Tibial artery (tissue), 4 donors: ENCODE data around the gene FAM241A.

Experiments
- DNase-seq, 2 donors: peaks; one replicate each; pipeline ENCODE4 v3.0.0-alpha.2; 2019
- H3K27ac ChIP-seq, 2 donors: fragments of 200-600 bp; sonication (generic) in 1 of 2; 1 replicate in 1 of 2; 2 replicates in 1 of 2; pipeline ENCODE4 v1.5.1; 2018 to 2019; ENCODE audit warnings: mild to moderate bottlenecking in 1 of 2
- H3K27me3 ChIP-seq, 2 donors: fragments of 200-600 bp; sonication (generic) in 1 of 2; one replicate each; pipeline versions ENCODE4 v1.5.1 to v1.6.0; 2016 to 2019
- H3K36me3 ChIP-seq, 3 donors: fragments of 200-600 bp; sonication (generic) in 2 of 3; one replicate each; pipeline ENCODE4 v1.5.1; 2016 to 2019; ENCODE audit warnings: mild to moderate bottlenecking in 2 of 3
- H3K4me1 ChIP-seq, 4 donors: fragments of 200-600 bp; sonication (generic) in 2 of 4; 1 replicate in 3 of 4; 2 replicates in 1 of 4; pipeline ENCODE4 v1.5.1; 2016 to 2019
- H3K4me3 ChIP-seq, 2 donors: fragments of 200-600 bp; sonication (generic) in 1 of 2; 1 replicate in 1 of 2; 2 replicates in 1 of 2; pipeline ENCODE4 v1.5.1; 2018 to 2019; ENCODE audit warnings: mild to moderate bottlenecking in 2 of 2
- H3K9me3 ChIP-seq, 3 donors: fragments of 200-600 bp; sonication (generic) in 1 of 3; one replicate each; pipeline ENCODE4 v1.5.1; 2016 to 2019
- CTCF ChIP-seq, 2 experiments: fragments of 200-600 bp in 1 of 2; fragments of 450-650 bp in 1 of 2; IDR thresholded peaks; one replicate each; pipeline ENCODE4 v1.5.1; 2017 to 2019; ENCODE audit warnings: antibody characterized with exemption in 2 of 2, mild to moderate bottlenecking in 1 of 2, moderate library complexity in 1 of 2
- intact Hi-C: fragments of 100-400 bp; cut with DNase I; formaldehyde crosslinking; loops from one replicate; pipeline ENCODE4 v1.15.0; 2023; ENCODE audit warnings: low total_unique reads

FAM241A gene

GRCh38 chr4:112145326-112145789, at the start of gene FAM241A:
TSS of gene FAM241A (plus strand) at chr4:112145454. CDS start at chr4:112145581, 127 bp downstream.
- intact Hi-C loops, result loop anchor here (2.0 kb wide), 1 partner anchor 85 kb away; the partner anchor contains the start of gene AP1AR
- peak within 1 kb of the TSS; percentile 76 to 90 for H3K27ac ChIP-seq

GRCh38 chr4:112098841-112099530, 46.3 kb upstream of the FAM241A start:
- no peak overlapping the region for H3K27ac ChIP-seq
- DNase-seq, result no peak
- H3K36me3 ChIP-seq, result no peaks in the 10 kb centered on the region
- intact Hi-C loops, result loop anchor here (2.0 to 10.0 kb wide), 2 partner anchors 138 to 506 kb away; no protein-coding TSS in a partner anchor
- no peak for TF ChIP-seq CTCF (IDR thresholded peaks at IDR 0.05)
- no peaks in the 10 kb centered on the region for H3K27me3 ChIP-seq
- H3K9me3 ChIP-seq, result no peaks in the 10 kb centered on the region
- H3K4me3 ChIP-seq, result no peak overlapping the region
- no peaks in the 10 kb centered on the region for H3K4me1 ChIP-seq

More at GRCh38 chr4:112145326-112145789, at the start of gene FAM241A:
- TF ChIP-seq CTCF (IDR thresholded peaks at IDR 0.05), result no peak
- H3K4me3 ChIP-seq, result peak within 1 kb of the TSS; percentile 76 to 87
- H3K36me3 ChIP-seq, result no peaks in the 10 kb centered on the region
- no peaks in the 10 kb centered on the region for H3K9me3 ChIP-seq
- peaks cover 0 to 24% (median 5%) of the 10 kb centered on the region in 4 donors for H3K4me1 ChIP-seq
- peak; percentile 88 to 92 for DNase-seq
- no peaks in the 10 kb centered on the region for H3K27me3 ChIP-seq

- Histone ChIP-seq H3K4me3 (no peak overlapping the region), H3K9me3 (no peaks in the 10 kb centered on the region), H3K27ac (no peak overlapping the region), H3K36me3 (no peaks in the 10 kb centered on the region), H3K4me1 (no peaks in the 10 kb centered on the region), H3K27me3 (no peaks in the 10 kb centered on the region)
- intact Hi-C loops, result loop anchor here (2.0 to 10.0 kb wide), 2 partner anchors 137 to 505 kb away; no protein-coding TSS in a partner anchor
- TF ChIP-seq CTCF (IDR thresholded peaks at IDR 0.05), result peak; percentile 57 to 70
- no peak for DNase-seq
These were observed 45.5 kb upstream of the FAM241A start for GRCh38 chr4:112099701-112100297.

- Histone ChIP-seq H3K27me3 (no peaks in the 10 kb centered on the region), H3K27ac (no peak overlapping the region), H3K9me3 (no peaks in the 10 kb centered on the region), H3K4me3 (no peak overlapping the region), H3K36me3 (no peaks in the 10 kb centered on the region), H3K4me1 (no peaks in the 10 kb centered on the region)
- TF ChIP-seq CTCF (IDR thresholded peaks at IDR 0.05), result no peak
- no peak for DNase-seq
- intact Hi-C loops, result no loop called here
These were observed 42.3 kb upstream of the FAM241A start for GRCh38 chr4:112102875-112103370.

GRCh38 chr4:112105201-112105969, 39.9 kb upstream of the FAM241A start:
- no peak for DNase-seq
- H3K4me3 ChIP-seq, result no peak overlapping the region
- intact Hi-C loops, result no loop called here
- peaks cover 0 to 4% (median 0%) of the 10 kb centered on the region in 4 donors for H3K4me1 ChIP-seq
- TF ChIP-seq CTCF (IDR thresholded peaks at IDR 0.05), result no peak
- H3K27ac ChIP-seq, result no peak overlapping the region
- no peaks in the 10 kb centered on the region for H3K36me3 ChIP-seq
- H3K27me3 ChIP-seq, result no peaks in the 10 kb centered on the region
- H3K9me3 ChIP-seq, result no peaks in the 10 kb centered on the region
